Esophagus muscularis mucosa (tissue), 4 donors: Measurements from ENCODE around the gene TMEM186. TPM values are rescaled to one million over a fixed set of nuclear protein-coding genes. Genes with fewer than 3 reads are reported as not detected.
A peak's percentile ranks its signal among the peaks of the same experiment; 100 is the strongest.
"Not testable (repeated sequence)": the region's sequence is repeated elsewhere in the genome, so short reads cannot be mapped to it uniquely, and the experiment has no call there.

Source experiments
- DNase-seq: peaks from one replicate; pipeline ENCODE4 v3.0.0-alpha.2; 2017; ENCODE audit errors: extremely low spot score
- H3K27ac ChIP-seq, 4 donors: fragments of 200-600 bp; sonication (generic); replicated peaks in 1 of 4; 1 replicate in 3 of 4; 2 replicates in 1 of 4; pipeline ENCODE4 v1.5.1; 2016 to 2019; ENCODE audit warnings: mild to moderate bottlenecking in 1 of 4
- H3K27me3 ChIP-seq, 4 donors: fragments of 200-600 bp; sonication (generic); one replicate each; pipeline versions ENCODE4 v1.5.1 to v1.6.0; 2016 to 2019
- H3K36me3 ChIP-seq, 4 donors: fragments of 200-600 bp; sonication (generic); one replicate each; pipeline ENCODE4 v1.5.1; 2016 to 2019
- H3K4me1 ChIP-seq, 4 donors: fragments of 200-600 bp; sonication (generic); one replicate each; pipeline ENCODE4 v1.5.1; 2016 to 2019
- H3K4me3 ChIP-seq, 4 donors: fragments of 200-600 bp; sonication (generic); 1 replicate in 2 of 4; 2 replicates in 2 of 4; pipeline ENCODE4 v1.5.1; 2016 to 2019; ENCODE audit warnings: mild to moderate bottlenecking in 4 of 4, moderate library complexity in 1 of 4
- H3K9me3 ChIP-seq, 4 donors: fragments of 200-600 bp; sonication (generic); 1 replicate in 3 of 4; 2 replicates in 1 of 4; pipeline ENCODE4 v1.5.1; 2016 to 2019
- EP300 ChIP-seq: sonication (generic); formaldehyde crosslinking; IDR thresholded peaks from one replicate; pipeline ENCODE4 v1.6.1; 2017; ENCODE audit warnings: antibody characterized with exemption
- POLR2A ChIP-seq: fragments of 450-650 bp; IDR thresholded peaks from one replicate; pipeline ENCODE4 v1.6.1; 2017; ENCODE audit warnings: antibody characterized with exemption, moderate library complexity, mild to moderate bottlenecking, low read depth
- POLR2AphosphoS5 ChIP-seq, 2 donors: sonication (generic); formaldehyde crosslinking; IDR thresholded peaks; one replicate each; pipeline ENCODE4 v1.6.1; 2017; ENCODE audit warnings: antibody characterized with exemption in 2 of 2
- WGBS: methylation state at CpG from one replicate; pipeline ENCODE4 v1.1.5; 2018; 5-methylcytosine and 5-hydroxymethylcytosine counted together
- intact Hi-C: fragments of 100-400 bp; cut with DNase I; formaldehyde crosslinking; loops from one replicate; pipeline ENCODE4 v1.15.1; 2023
- total RNA-seq, 4 donors: library from RNA; depleted of rRNA; stranded (reverse); fragments of >200 nt; gene quantifications; one replicate each; pipeline versions ENCODE4 v1.1.0 to v1.2.1, GENCODE V29; 2016
- TF ChIP-seq, protein P1 (sequence below), 3 experiments: fragments of 200-600 bp in 2 of 3; fragments of 450-650 bp in 1 of 3; sonication (generic) in 2 of 3; IDR thresholded peaks; one replicate each; pipeline ENCODE4 v1.5.1; 2017 to 2019; ENCODE audit warnings: antibody characterized with exemption in 3 of 3, mild to moderate bottlenecking in 2 of 3, moderate library complexity in 1 of 3

TMEM186 gene, protein sequence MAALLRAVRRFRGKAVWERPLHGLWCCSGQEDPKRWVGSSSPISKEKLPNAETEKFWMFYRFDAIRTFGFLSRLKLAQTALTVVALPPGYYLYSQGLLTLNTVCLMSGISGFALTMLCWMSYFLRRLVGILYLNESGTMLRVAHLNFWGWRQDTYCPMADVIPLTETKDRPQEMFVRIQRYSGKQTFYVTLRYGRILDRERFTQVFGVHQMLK
- 10 to 100 TPM in 2 of 4 donors, 1 to 10 TPM in 2; 7.9 to 12.2 (median 9.6) TPM for total RNA-seq

DNA sequence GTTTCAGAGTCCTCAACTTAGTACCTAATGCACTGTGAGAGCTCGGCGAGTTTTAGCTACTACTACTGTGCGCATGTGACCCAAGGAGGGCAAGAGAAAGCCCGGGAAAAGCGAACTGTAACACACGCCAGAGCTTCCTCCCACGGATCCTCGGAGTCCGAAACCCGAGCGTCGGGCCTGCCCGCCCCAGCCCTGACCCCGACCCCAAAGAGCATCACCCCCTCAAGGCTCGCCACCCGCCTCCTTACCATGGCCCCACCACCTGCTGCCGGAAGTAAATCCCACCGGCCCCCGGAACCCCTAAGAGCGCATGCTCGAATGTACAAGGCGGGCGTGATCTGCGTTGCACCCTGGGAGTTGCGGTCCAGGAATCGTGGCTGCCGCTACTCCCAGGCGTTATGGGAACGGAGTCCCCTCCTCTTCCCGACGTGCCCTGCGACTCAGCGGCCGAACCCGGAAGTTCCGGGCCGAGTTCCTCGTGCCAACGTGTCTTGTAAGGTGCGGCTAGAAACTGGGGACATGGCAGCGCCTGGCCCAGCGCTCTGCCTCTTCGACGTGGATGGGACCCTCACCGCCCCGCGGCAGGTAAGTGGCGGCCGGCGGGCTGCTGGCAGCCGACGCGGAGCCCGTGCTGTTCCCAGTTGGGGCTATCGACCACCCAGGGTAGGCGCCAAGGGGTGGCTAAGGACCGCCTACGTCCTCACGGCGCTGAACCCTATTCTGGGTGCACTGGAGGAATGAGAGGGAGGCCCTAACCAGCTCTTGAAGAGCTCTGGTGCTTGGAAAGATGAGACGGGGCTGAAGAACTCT is at the start of gene TMEM186, which contains the start of gene PMM2:
Gene TMEM186, minus strand, starts transcription at position 276 of the 810 bp plus-strand sequence. Its CDS starts 25 bp downstream, at position 251.
Gene PMM2, plus strand, starts transcription at position 476 of the 810 bp plus-strand sequence. Its CDS starts 44 bp downstream, at position 520.
- 0% methylated on average over 40 of the region's 61 CpGs for WGBS
- TF ChIP-seq POLR2AphosphoS5 (IDR thresholded peaks at IDR 0.05) (peak; percentile 84 to 98), EP300 (no peak)
- TF ChIP-seq, protein P1, sequence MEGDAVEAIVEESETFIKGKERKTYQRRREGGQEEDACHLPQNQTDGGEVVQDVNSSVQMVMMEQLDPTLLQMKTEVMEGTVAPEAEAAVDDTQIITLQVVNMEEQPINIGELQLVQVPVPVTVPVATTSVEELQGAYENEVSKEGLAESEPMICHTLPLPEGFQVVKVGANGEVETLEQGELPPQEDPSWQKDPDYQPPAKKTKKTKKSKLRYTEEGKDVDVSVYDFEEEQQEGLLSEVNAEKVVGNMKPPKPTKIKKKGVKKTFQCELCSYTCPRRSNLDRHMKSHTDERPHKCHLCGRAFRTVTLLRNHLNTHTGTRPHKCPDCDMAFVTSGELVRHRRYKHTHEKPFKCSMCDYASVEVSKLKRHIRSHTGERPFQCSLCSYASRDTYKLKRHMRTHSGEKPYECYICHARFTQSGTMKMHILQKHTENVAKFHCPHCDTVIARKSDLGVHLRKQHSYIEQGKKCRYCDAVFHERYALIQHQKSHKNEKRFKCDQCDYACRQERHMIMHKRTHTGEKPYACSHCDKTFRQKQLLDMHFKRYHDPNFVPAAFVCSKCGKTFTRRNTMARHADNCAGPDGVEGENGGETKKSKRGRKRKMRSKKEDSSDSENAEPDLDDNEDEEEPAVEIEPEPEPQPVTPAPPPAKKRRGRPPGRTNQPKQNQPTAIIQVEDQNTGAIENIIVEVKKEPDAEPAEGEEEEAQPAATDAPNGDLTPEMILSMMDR (IDR thresholded peaks at IDR 0.05), result peak in 1 of 3 experiments; percentile 24
- peak within 1 kb of the TSS; percentile 72 to 98 (median 96) for H3K4me3 ChIP-seq
- peaks cover 6 to 34% (median 16%) of the 10 kb centered on the region in 4 donors for H3K36me3 ChIP-seq
- peak within 1 kb of the TSS; percentile 79 to 88 (median 82) for H3K27ac ChIP-seq
- DNase-seq, result peak; percentile 97
- H3K4me1 ChIP-seq, result peaks cover 25 to 47% (median 43%) of the 10 kb centered on the region in 4 donors
- no peaks in the 10 kb centered on the region for H3K9me3 ChIP-seq
- H3K27me3 ChIP-seq, result no peaks in the 10 kb centered on the region
- intact Hi-C loops, result loop anchor here (5.0 to 10.0 kb wide), 3 partner anchors 70 to 167 kb away; partner anchors contain the start of genes ABAT, CARHSP1 and USP7

DNA sequence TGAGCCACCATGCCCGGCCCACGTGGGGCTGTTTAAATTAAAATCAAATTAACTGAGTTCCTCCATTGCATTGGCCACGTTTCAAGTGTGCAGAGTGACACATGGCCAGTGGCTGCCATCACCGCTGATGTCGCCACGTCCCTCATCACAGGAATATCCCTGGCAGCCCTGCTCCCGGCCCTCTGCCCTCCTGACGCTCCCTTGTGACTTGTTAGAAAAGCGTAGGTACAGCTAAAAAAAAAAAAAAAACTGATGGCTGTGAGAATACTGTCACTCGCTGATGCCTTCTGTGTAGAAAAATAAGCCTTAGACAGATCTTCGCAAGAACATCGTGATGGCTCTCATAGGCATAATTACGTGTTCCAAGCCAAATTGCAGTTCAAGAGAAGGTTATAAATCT is 49.7 kb upstream of the TMEM186 start:
- Histone ChIP-seq H3K4me1 (peaks cover 21 to 29% (median 25%) of the 10 kb centered on the region in 4 donors), H3K4me3 (no peak overlapping the region), H3K36me3 (peaks cover 9 to 43% (median 34%) of the 10 kb centered on the region in 4 donors), H3K27me3 (no peaks in the 10 kb centered on the region), H3K27ac (no peak overlapping the region), H3K9me3 (no peaks in the 10 kb centered on the region)
- no peak for DNase-seq
- WGBS, result 86% methylated on average over 13 of the region's 13 CpGs
- intact Hi-C loops, result no loop called here
- TF ChIP-seq, protein P1 (IDR thresholded peaks at IDR 0.05), result no peak
- TF ChIP-seq POLR2A (no peak), POLR2AphosphoS5 (IDR thresholded peaks at IDR 0.05) (no peak), EP300 (no peak)

DNA sequence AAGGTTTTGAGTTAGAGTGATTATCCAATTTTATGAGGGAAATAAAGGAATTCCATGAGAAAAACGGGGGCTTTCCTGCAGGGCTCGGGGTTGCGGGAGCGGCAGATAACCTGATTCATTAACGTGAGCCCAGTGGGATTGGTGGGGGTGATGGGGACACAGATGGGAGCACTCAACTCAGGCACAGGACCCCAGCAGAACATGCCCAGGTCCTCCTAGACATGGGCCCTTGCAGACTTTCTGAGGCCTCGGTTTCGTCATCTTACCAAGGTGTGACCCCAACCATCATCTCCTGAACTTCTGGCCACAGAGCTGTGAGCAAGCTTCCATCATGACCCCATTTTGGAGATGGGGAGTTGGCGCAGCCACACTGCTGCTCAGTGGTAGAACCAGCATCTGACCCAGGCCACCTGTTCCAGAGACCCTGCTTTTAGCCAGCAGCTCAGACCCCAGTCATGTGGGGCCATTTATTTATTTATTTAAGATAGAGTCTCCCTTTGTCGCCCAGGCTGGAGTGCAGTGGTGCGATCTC is 49.0 kb upstream of the TMEM186 start:
- Histone ChIP-seq H3K36me3 (peaks cover 9 to 39% (median 33%) of the 10 kb centered on the region in 4 donors), H3K9me3 (no peaks in the 10 kb centered on the region), H3K4me3 (no peak overlapping the region), H3K4me1 (peaks cover 21 to 29% (median 25%) of the 10 kb centered on the region in 4 donors), H3K27me3 (no peaks in the 10 kb centered on the region), H3K27ac (no peak overlapping the region)
- no peak for DNase-seq
- 91% methylated on average over 10 of the region's 10 CpGs for WGBS
- no peak for TF ChIP-seq POLR2AphosphoS5 (IDR thresholded peaks at IDR 0.05)
- TF ChIP-seq, protein P1 (IDR thresholded peaks at IDR 0.05), result no peak
- TF ChIP-seq POLR2A, result no peak
- no peak for TF ChIP-seq EP300
- intact Hi-C loops, result no loop called here

DNA sequence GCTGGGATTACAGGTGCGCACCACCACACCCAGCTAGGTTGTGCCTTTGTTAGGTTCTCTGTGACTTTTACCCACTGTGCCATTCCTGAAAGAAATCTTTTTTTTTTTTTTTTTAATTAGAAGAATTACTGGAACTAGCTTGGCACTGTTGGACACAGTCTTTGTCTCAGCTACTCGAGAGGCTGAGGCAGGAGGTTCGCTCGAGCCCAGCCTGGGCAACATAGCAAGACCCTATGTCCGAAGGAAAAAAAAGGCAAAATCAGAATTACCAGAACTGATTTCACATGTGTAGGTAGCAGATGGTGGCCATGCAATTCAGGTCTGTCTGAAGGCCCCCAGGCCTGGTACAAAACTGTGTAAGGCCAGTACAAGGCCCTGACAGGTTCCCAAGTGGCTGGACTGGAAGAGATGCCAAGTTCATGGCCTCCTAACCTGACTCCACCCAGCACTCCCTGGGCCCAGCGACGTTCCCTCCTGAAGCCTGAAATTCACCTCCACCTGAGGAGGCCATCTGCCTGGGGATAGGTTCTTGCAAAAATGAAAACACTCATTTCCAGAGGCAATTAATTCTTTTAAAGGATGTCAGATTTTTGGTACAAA is 48.4 kb upstream of the TMEM186 start:
- 94% methylated on average over 7 of the region's 7 CpGs for WGBS
- Histone ChIP-seq H3K27me3 (no peaks in the 10 kb centered on the region), H3K36me3 (peaks cover 9 to 35% (median 30%) of the 10 kb centered on the region in 4 donors), H3K9me3 (no peaks in the 10 kb centered on the region), H3K4me1 (peaks cover 20 to 26% (median 21%) of the 10 kb centered on the region in 4 donors), H3K4me3 (no peak overlapping the region), H3K27ac (no peak overlapping the region)
- intact Hi-C loops, result no loop called here
- DNase-seq, result no peak
- TF ChIP-seq, protein P1 (IDR thresholded peaks at IDR 0.05), result no peak
- TF ChIP-seq POLR2A (no peak), EP300 (no peak), POLR2AphosphoS5 (IDR thresholded peaks at IDR 0.05) (no peak)

DNA sequence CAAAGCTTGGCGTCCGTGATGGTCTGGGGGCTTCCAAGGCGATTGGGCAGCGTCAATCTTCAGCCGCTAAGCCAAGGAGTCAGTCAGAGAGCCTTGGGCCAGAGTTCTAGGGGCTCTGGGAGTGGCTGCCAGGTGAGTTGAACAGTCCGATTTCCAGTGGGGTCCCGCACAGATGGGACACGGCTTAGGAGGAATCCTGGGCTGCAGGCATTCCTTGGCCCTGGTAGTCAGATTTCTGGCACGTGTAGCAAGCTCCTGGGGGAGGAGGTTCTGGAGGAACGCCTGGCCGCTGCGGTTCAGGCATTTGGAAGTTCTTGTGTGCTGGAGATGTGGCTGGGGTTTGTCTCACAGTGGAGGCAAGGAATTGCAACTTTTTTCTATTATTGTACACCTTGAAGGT is 45.9 kb upstream of the TMEM186 start:
- peaks cover 0 to 12% (median 7%) of the 10 kb centered on the region in 4 donors for H3K36me3 ChIP-seq
- peak overlapping the region in 1 of 4 donors; percentile 41 for H3K4me3 ChIP-seq
- H3K27me3 ChIP-seq, intact Hi-C loops, DNase-seq, H3K27ac ChIP-seq, H3K4me1 ChIP-seq, H3K9me3 ChIP-seq: not testable (repeated sequence)
- 74% methylated on average over 12 of the region's 12 CpGs for WGBS

DNA sequence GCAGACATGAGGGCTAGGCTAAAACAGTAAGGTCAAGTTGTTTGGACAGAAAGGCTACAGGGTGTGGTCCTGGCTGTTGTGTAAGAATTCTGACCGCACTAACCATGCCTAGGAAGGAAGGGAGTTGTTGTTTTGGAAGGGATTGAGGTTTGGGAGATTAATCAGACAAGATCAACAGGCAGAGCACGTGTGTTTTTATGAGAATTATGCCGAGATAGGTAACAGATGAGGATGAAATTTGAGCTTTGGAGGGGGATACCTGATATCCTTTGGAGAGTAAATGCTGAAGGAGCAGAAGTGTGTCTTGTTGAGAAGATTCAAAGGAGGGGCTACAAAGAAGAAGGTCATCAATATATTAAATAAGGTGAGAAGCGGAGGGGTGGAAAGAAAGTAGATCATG is 44.6 kb upstream of the TMEM186 start:
- Histone ChIP-seq H3K27ac (peak overlapping the region in 2 of 4 donors; percentile 36 to 55), H3K4me3 (peak overlapping the region in 2 of 4 donors; percentile 15 to 41)
- H3K36me3 ChIP-seq, DNase-seq, H3K9me3 ChIP-seq, intact Hi-C loops, H3K4me1 ChIP-seq, H3K27me3 ChIP-seq: not testable (repeated sequence)
- 76% methylated on average over 4 of the region's 4 CpGs for WGBS

DNA sequence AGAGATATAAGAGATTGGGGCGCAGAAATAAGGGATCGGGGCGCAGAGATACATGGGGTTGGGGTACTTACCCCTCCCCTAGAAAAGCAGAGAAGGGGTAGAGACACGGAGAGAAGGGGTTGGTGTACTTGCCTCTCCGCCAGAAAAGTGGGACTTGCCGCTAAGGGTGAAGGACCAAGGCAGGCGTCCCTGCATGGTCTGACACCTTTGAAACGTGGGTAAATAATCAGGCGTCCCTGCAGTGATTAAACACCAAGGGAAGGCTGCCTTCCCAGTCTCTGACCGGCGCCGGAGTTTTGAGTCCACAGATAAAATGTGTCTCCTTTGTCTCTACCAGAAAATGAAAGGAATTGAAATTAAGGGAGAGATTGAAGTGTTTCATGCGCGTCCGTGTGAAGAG is 40.2 kb upstream of the TMEM186 start:
- H3K4me3 ChIP-seq, intact Hi-C loops, H3K36me3 ChIP-seq, DNase-seq, H3K9me3 ChIP-seq, H3K4me1 ChIP-seq, H3K27me3 ChIP-seq, H3K27ac ChIP-seq: not testable (repeated sequence)
- WGBS, result 87% methylated on average over 15 of the region's 15 CpGs
